ENCODE data around the gene ZNF443. TPM values are rescaled to one million over a fixed set of nuclear protein-coding genes. Genes with fewer than 3 reads are reported as not detected.
"Not testable (repeated sequence)": the region's sequence is repeated elsewhere in the genome, so short reads cannot be mapped to it uniquely, and the experiment has no call there.

The ZNF443 gene
- total and polyA plus RNA-seq, 9 of the 15 experiments (the other 6 are each of a cell fraction or from before 2014, with no cell fraction given): 1.5 to 4.9 (median 2.8) TPM

DNA sequence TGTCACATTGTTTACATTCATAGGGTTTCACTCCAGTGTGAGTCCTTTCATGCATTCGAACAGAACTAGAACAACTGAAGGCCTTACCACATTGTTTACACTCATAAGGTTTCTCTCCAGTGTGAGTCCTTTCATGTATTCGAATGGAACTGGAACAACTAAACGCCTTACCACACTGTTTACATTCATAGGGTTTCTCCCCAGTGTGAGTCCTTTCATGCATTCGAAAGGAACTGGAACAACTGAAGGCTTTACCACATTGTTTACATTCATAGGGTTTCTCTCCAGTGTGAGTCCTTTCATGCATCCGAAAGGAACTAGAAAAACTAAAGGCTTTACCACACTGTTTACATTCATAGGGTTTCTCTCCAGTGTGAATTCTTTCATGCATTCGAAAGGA is 23.3 kb upstream of the ZNF443 start:
- BruUV-seq (replicated peaks); H3K4me2 ChIP-seq (ENCODE audit: insufficient read depth, low read length); H3K27me3 ChIP-seq (ENCODE audit: control insufficient read depth in 2 of 2, insufficient read depth in 2 of 2, low read length in 2 of 2); H3K9me1 ChIP-seq (ENCODE audit: control insufficient read depth, insufficient read depth, low read length); intact Hi-C loops (cut with micrococcal nuclease); in situ Hi-C loops (cut with MboI); CTCF ChIA-PET (ENCODE audit: low intra/inter-chr PET ratio); H3K9ac ChIP-seq (ENCODE audit: insufficient read depth in 1 of 2, low read depth in 2 of 2, low read length in 2 of 2); H4K20me1 ChIP-seq (replicated peaks; ENCODE audit: control insufficient read depth, insufficient read depth, low read length); H3K36me3 ChIP-seq (ENCODE audit: control insufficient read depth, insufficient read depth, low read length); H3K27ac ChIP-seq (ENCODE audit: extremely low read depth, low read depth, low read length); FAIRE-seq; H2AFZ ChIP-seq (ENCODE audit: low read depth, low read length); ATAC-seq; H3K79me2 ChIP-seq (ENCODE audit: control insufficient read depth, insufficient read depth, low read length); H3K4me1 ChIP-seq (replicated peaks in 1 of 2; ENCODE audit: control insufficient read depth in 2 of 2, insufficient read depth in 2 of 2, low read length in 2 of 2); H3K4me3 ChIP-seq; POLR2A ChIA-PET; DNase-seq (ENCODE audit: extremely low read depth in 1 of 4, low spot score in 3 of 4); H3K9me3 ChIP-seq (replicated peaks; ENCODE audit: control insufficient read depth, insufficient read depth, low read depth, low read length): not testable (repeated sequence)
- WGBS (ENCODE audit: insufficient coverage, low coverage, missing lambda C conversion rate): 0% methylated on average over 6 of the region's 6 CpGs

DNA sequence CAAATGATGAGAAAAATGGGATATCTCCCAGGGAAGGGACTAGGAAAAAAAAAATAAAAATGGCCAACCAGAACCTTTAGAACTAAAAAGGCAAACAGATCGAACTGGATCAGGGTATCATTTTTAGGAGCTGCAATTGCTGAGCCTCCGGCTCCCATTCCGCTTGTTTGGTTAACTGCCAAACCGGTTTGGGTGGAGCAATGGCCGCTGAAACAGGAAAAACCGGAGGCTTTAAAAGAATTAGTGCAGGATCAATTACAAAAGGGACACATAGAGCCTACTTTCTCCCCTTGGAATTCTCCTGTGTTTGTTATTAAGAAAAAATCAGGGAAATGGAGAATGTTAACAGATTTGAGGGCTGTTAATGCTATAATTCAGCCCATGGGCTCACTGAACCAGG is 12.7 kb upstream of the ZNF443 start:
- H3K4me2 ChIP-seq (ENCODE audit: insufficient read depth, low read length): no peak overlapping the region
- in situ Hi-C loops (cut with MboI): no loop called here
- DNase-seq (ENCODE audit: extremely low read depth in 1 of 4, low spot score in 3 of 4) (no peak), FAIRE-seq (no peak), ATAC-seq (no peak)
- intact Hi-C loops (cut with micrococcal nuclease): no loop called here
- H3K9me1 ChIP-seq (ENCODE audit: control insufficient read depth, insufficient read depth, low read length): no peaks in the 10 kb centered on the region
- H3K27ac ChIP-seq (ENCODE audit: extremely low read depth, low read depth, low read length): no peak overlapping the region
- no peaks in the 10 kb centered on the region for H3K4me1 ChIP-seq (replicated peaks in 1 of 2; ENCODE audit: control insufficient read depth in 2 of 2, insufficient read depth in 2 of 2, low read length in 2 of 2)
- CTCF ChIA-PET (ENCODE audit: low intra/inter-chr PET ratio): no interaction called here
- no peaks in the 10 kb centered on the region for H4K20me1 ChIP-seq (replicated peaks; ENCODE audit: control insufficient read depth, insufficient read depth, low read length)
- no peak overlapping the region for H2AFZ ChIP-seq (ENCODE audit: low read depth, low read length)
- no peaks in the 10 kb centered on the region; a peak in 2 of 5 replicates for H3K27me3 ChIP-seq (ENCODE audit: control insufficient read depth in 2 of 2, insufficient read depth in 2 of 2, low read length in 2 of 2)
- 3% methylated on average over 6 of the region's 6 CpGs for WGBS (ENCODE audit: insufficient coverage, low coverage, missing lambda C conversion rate)
- H3K79me2 ChIP-seq (ENCODE audit: control insufficient read depth, insufficient read depth, low read length): no peaks in the 10 kb centered on the region
- H3K4me3 ChIP-seq: no peak overlapping the region
- no peaks in the 10 kb centered on the region for H3K9me3 ChIP-seq (replicated peaks; ENCODE audit: control insufficient read depth, insufficient read depth, low read depth, low read length)
- BruUV-seq (replicated peaks): no TSS peak
- no peak overlapping the region for H3K9ac ChIP-seq (ENCODE audit: insufficient read depth in 1 of 2, low read depth in 2 of 2, low read length in 2 of 2)
- POLR2A ChIA-PET: no interaction called here
- H3K36me3 ChIP-seq (ENCODE audit: control insufficient read depth, insufficient read depth, low read length): no peaks in the 10 kb centered on the region
- no peak for TF ChIP-seq HMGXB4 (CRISPR knock-in tag; IDR thresholded peaks at IDR 0.05)
- TF ChIP-seq ZNF143 (CRISPR knock-in tag; IDR thresholded peaks at IDR 0.05): no peak
- no peak for TF ChIP-seq SMAD3 (CRISPR knock-in tag; conservative IDR thresholded peaks at IDR 0.05)
- no peak for TF ChIP-seq CREM (IDR thresholded peaks at IDR 0.05; ENCODE audit: low read depth)
- TF ChIP-seq HDAC3 (IDR thresholded peaks at IDR 0.05; ENCODE audit: borderline replicate concordance, partially characterized antibody): no peak
- TF ChIP-seq CHD1 (IDR thresholded peaks at IDR 0.05; ENCODE audit: low read length): no peak
- TF ChIP-seq NFRKB (IDR thresholded peaks at IDR 0.05; ENCODE audit: low read depth): no peak
- TF ChIP-seq ZNF766 (CRISPR knock-in tag; conservative IDR thresholded peaks at IDR 0.05): no peak

Data from K562 (cell line).